Lung (tissue), 12 donors: ENCODE results near the gene FLT3. TPM values are rescaled to one million over a fixed set of nuclear protein-coding genes. Genes with fewer than 3 reads are reported as not detected.

ENCODE experiments used
- ATAC-seq: fragments of 200-7000 bp; cut with Tn5 transposase; one replicate; pipeline ENCODE4 v1.9.1; 2020; ENCODE audit warnings: moderate number of reproducible peaks; ENCODE audit not compliant: insufficient read depth, low FRiP score
- DNase-seq, 3 donors: peaks; one replicate each; pipeline ENCODE4 v3.0.0-alpha.2; 2013 to 2017
- H3K27ac ChIP-seq, 2 donors: one replicate each; pipeline ENCODE4 v1.5.1; 2013; ENCODE audit warnings: mild to moderate bottlenecking in 2 of 2, moderate library complexity in 2 of 2, control low read depth in 1 of 2, inconsistent platforms in 1 of 2, low read depth in 1 of 2, low read length in 1 of 2
- H3K27me3 ChIP-seq, 3 donors: one replicate each; pipeline ENCODE4 v1.5.1; 2013; ENCODE audit warnings: low read length in 2 of 3; ENCODE audit not compliant: control insufficient read depth in 3 of 3, insufficient read depth in 3 of 3
- H3K36me3 ChIP-seq, 4 donors: one replicate each; pipeline ENCODE4 v1.5.1; 2013; ENCODE audit warnings: low read length in 4 of 4, mild to moderate bottlenecking in 1 of 4, moderate library complexity in 1 of 4; ENCODE audit not compliant: control insufficient read depth in 4 of 4, insufficient read depth in 4 of 4
- H3K4me1 ChIP-seq, 5 donors: one replicate each; pipeline ENCODE4 v1.5.1; 2013; ENCODE audit warnings: low read length in 5 of 5, mild to moderate bottlenecking in 2 of 5, moderate library complexity in 1 of 5; ENCODE audit not compliant: control insufficient read depth in 5 of 5, insufficient read depth in 5 of 5
- H3K4me3 ChIP-seq: one replicate; pipeline ENCODE4 v1.5.1; 2013; ENCODE audit warnings: mild to moderate bottlenecking, control low read depth, moderate library complexity
- H3K9ac ChIP-seq, 2 donors: one replicate each; pipeline ENCODE4 v1.5.1; 2013; ENCODE audit warnings: low read length in 2 of 2, control low read depth in 1 of 2; ENCODE audit not compliant: insufficient read depth in 1 of 2
- H3K9me3 ChIP-seq, 4 donors: one replicate each; pipeline ENCODE4 v1.5.1; 2013; ENCODE audit warnings: low read length in 3 of 4, mild to moderate bottlenecking in 1 of 4, moderate library complexity in 1 of 4; ENCODE audit not compliant: control insufficient read depth in 4 of 4, insufficient read depth in 3 of 4
- WGBS, 2 donors: extraction: QIAGEN DNeasy Blood & Tissue Kit; methylation state at CpG; one replicate each; pipeline ENCODE4 v1.1.7; 2013; 5-methylcytosine and 5-hydroxymethylcytosine counted together
- polyA plus RNA-seq, 2 donors: library from polyadenylated mRNA; stranded (reverse); fragments of 200-250 nt; gene quantifications; one replicate each; pipeline ENCODE4 v1.2.1, GENCODE V29; 2013
- total RNA-seq, 2 donors: library from RNA; depleted of rRNA in 1 of 2; stranded (reverse); fragments of >200 nt in 1 of 2; gene quantifications; one replicate each; pipeline ENCODE4 v1.2.1, GENCODE V29; 2014 to 2021
- TF ChIP-seq, protein P1 (sequence below): IDR thresholded peaks from 2 replicates; pipeline ENCODE4 v1.5.1; 2012; ENCODE audit warnings: mild to moderate bottlenecking; ENCODE audit errors: control extremely low read depth, extremely low read depth
- donor health status: control.
- donor health status: control.
- donor health status: Bipolar disorder and iron deficiency.
- donor health status: healthy.
- donor health status: DM: yes; HTN: yes; CAD: no.

The FLT3 gene
- total and polyA plus RNA-seq, 4 donors: 0.43 to 1.9 (median 0.72) TPM

DNA sequence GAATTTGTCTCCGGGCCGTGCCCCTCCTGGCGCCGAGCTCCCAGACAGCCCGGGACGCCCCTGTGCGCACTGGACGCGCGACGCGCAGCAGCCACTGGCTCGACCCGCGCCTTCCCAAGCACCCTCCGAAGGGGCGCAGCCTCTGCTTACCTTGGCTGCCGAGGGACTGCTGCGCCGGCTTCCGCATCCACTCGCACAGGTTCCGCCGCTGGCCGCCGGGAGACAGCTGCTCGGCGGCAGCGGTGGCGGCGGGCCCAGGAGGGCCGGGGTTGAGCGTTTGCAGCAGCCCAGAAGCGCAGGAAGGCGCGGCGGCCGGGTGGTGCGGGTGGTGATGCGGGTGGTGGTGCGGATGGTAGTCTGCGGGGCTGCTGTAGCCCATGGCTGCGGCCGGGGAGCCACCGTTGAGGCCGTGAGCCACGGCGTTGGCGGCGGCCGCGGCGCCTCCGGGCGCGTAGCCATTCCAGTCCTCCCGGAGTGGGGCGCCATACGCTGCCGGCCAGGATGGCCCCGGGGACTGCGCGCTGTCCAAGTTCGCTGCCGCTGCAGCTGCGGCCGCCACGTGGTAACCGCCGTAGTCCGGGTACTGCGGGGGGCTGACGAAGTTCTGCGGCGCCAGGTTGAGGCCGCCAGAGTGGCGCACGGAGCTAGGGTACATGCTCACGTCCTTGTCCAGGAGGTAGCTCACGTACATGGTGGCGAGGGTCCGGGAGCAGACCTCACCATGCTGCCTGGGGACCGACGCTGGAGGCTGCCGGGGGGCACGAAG is 131.9 kb downstream of the FLT3 start:
- Histone ChIP-seq H3K4me3 (no peak overlapping the region), H3K27ac (no peak overlapping the region), H3K36me3 (no peaks in the 10 kb centered on the region), H3K9ac (no peak overlapping the region), H3K4me1 (peaks cover 0 to 9% (median 5%) of the 10 kb centered on the region in 5 donors), H3K27me3 (peaks cover 37 to 93% (median 91%) of the 10 kb centered on the region in 3 donors), H3K9me3 (peaks cover 0 to 5% (median 0%) of the 10 kb centered on the region in 4 donors)
- no peak for ATAC-seq
- DNase-seq: no peak
- 1 to 2% methylated on average over 64 to 86 of the region's 86 CpGs for WGBS, 2 donors
- TF ChIP-seq, protein P1, sequence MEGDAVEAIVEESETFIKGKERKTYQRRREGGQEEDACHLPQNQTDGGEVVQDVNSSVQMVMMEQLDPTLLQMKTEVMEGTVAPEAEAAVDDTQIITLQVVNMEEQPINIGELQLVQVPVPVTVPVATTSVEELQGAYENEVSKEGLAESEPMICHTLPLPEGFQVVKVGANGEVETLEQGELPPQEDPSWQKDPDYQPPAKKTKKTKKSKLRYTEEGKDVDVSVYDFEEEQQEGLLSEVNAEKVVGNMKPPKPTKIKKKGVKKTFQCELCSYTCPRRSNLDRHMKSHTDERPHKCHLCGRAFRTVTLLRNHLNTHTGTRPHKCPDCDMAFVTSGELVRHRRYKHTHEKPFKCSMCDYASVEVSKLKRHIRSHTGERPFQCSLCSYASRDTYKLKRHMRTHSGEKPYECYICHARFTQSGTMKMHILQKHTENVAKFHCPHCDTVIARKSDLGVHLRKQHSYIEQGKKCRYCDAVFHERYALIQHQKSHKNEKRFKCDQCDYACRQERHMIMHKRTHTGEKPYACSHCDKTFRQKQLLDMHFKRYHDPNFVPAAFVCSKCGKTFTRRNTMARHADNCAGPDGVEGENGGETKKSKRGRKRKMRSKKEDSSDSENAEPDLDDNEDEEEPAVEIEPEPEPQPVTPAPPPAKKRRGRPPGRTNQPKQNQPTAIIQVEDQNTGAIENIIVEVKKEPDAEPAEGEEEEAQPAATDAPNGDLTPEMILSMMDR: no peak

DNA sequence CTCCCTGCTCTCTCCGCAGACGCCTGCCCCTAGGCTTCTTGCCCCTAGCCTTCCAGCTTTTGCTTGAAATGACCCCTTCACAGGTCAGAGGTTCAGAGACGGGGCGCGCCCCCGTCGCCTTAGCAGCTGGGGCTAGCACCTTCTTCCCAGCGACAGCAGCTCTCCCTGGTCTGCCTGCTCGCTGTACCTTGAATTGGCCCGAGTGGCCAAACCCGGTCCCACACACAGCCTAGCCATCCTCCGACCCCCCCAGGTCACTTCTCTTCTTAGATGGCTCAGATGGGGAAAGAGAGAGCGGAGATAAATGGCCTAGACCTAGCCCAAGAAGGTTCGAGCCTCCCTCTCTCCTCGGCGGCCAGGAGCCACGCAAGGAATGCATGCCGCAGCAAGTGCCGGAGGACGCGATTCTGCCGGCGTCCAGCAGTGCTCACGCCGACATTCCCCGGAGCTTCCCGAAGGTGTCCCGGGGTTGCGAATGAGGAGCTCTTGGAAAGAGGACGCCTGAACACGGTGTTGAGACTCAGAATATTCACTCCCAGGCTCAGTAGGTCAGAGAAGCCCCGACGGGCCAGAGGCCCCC is 132.6 kb downstream of the FLT3 start:
- no peak for ATAC-seq

DNA sequence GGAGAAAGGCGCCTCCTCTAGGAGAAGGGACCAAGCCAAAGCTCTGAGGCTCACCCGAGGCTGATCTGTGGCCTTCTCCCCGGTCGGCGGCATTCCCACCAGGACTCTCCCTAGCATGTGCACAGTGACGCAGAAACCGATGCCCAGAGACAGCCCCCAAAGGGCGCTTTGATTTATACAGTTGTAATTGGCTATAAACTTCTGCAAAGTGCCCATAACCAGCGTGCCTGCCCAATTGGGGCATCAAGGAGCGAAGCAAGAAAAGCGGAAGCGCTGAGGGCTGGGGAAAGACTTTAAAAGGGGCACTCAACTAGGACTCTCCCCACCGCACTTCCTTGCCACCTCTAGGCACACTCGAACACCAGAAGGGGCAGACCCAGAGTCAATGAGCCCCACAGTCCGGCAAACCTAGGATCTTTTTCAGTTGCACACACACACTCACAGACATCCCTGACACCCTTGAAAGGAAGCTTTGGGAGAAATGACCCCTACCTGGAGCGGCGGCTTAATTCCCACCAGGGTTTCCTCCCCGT is 133.1 kb downstream of the FLT3 start:
- no peak overlapping the region for H3K4me3 ChIP-seq
- H3K27me3 ChIP-seq: peaks cover 36 to 94% (median 87%) of the 10 kb centered on the region in 3 donors
- no peak overlapping the region for H3K9ac ChIP-seq

More for the DNA sequence above, 132.6 kb downstream of the FLT3 start:
- H3K36me3 ChIP-seq: no peaks in the 10 kb centered on the region
- WGBS, 2 donors: 4% methylated on average over 33 of the region's 33 CpGs
- peaks cover 0 to 9% (median 5%) of the 10 kb centered on the region in 5 donors for H3K4me1 ChIP-seq
- no peak for DNase-seq
- H3K9ac ChIP-seq: no peak overlapping the region
- H3K27me3 ChIP-seq: peaks cover 37 to 93% (median 88%) of the 10 kb centered on the region in 3 donors
- H3K4me3 ChIP-seq: no peak overlapping the region
- no peak overlapping the region for H3K27ac ChIP-seq
- peaks cover 0 to 5% (median 0%) of the 10 kb centered on the region in 4 donors for H3K9me3 ChIP-seq
- TF ChIP-seq, protein P1: no peak

More for the DNA sequence above, 133.1 kb downstream of the FLT3 start:
- peaks cover 0 to 5% (median 0%) of the 10 kb centered on the region in 4 donors for H3K9me3 ChIP-seq
- no peak overlapping the region for H3K27ac ChIP-seq
- WGBS, 2 donors: 6% methylated on average over 18 of the region's 18 CpGs
- ATAC-seq: no peak
- no peaks in the 10 kb centered on the region for H3K36me3 ChIP-seq
- TF ChIP-seq, protein P1: no peak
- no peak for DNase-seq
- peaks cover 0 to 9% (median 5%) of the 10 kb centered on the region in 5 donors for H3K4me1 ChIP-seq
